Kidney epithelial cell (primary cell): ENCODE results near the gene CCDC187. TPM values are rescaled to one million over a fixed set of nuclear protein-coding genes. Genes with fewer than 3 reads are reported as not detected.

Source experiments
- DNase-seq: peaks from one replicate; pipeline ENCODE4 v3.0.0-alpha.2; 2010; ENCODE audit warnings: low read depth
- H3K27me3 ChIP-seq: 2 replicates; pipeline ENCODE4 v1.6.0; 2011; ENCODE audit warnings: low read length; ENCODE audit not compliant: control insufficient read depth, insufficient read depth
- H3K36me3 ChIP-seq: 2 replicates; pipeline ENCODE4 v1.5.1; 2011; ENCODE audit warnings: low read length; ENCODE audit not compliant: control insufficient read depth, insufficient read depth
- H3K4me3 ChIP-seq: 2 replicates; pipeline ENCODE4 v1.5.1; 2011; ENCODE audit warnings: low read depth, mild to moderate bottlenecking, control low read depth, low read length
- total RNA-seq: library from RNA; depleted of rRNA; stranded (reverse); fragments of >200 nt; gene quantifications from 2 replicates; pipeline ENCODE4 v1.2.3, GENCODE V29; 2015
- TF ChIP-seq, protein P1 (sequence below): IDR thresholded peaks from 2 replicates; pipeline ENCODE4 v1.5.1; 2011; ENCODE audit warnings: mild to moderate bottlenecking, moderate library complexity, low read length, control low read depth, inconsistent platforms; ENCODE audit not compliant: insufficient read depth, poor library complexity, severe bottlenecking

The CCDC187 gene
- total RNA-seq, 1 donor from 2014 or later = 0.04 TPM

DNA sequence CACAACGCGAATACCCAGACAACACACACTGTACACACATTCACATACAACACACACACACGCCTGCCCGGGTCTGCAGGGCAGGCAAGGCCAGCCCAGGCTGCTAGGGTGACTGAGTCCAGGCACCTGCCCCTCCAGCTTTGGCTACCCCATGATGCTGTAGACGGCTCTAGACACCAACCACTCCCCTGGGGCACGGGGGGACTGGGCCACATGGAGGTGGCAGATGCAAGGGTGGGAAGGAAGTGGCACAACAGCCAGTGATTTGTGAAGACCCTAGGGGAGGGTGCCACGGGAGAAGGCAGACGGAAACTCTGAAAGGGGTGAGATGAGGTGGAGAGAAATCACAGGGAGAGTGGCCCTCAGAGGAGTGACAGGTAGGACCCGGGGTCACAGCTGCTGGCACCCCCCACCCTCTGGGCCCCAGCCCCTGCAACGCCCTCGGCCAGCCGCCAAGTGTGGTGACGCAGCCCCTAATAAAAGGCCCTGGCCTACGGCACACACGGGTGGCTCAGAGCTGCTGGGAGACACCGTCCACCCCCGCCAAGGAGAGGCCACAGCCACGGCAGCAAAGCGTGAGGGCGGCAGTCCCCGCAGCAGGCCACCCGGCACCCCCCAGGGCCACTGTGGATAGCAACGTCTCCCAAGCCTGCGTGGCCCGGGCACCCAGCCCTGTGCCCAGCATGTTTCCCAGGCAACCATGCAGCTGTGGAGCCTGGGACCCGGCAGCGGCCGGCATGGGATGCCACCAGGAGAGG is 6.6 kb upstream of the CCDC187 start:
- H3K36me3 ChIP-seq = no peaks in the 10 kb centered on the region
- no peak for DNase-seq
- TF ChIP-seq, protein P1, sequence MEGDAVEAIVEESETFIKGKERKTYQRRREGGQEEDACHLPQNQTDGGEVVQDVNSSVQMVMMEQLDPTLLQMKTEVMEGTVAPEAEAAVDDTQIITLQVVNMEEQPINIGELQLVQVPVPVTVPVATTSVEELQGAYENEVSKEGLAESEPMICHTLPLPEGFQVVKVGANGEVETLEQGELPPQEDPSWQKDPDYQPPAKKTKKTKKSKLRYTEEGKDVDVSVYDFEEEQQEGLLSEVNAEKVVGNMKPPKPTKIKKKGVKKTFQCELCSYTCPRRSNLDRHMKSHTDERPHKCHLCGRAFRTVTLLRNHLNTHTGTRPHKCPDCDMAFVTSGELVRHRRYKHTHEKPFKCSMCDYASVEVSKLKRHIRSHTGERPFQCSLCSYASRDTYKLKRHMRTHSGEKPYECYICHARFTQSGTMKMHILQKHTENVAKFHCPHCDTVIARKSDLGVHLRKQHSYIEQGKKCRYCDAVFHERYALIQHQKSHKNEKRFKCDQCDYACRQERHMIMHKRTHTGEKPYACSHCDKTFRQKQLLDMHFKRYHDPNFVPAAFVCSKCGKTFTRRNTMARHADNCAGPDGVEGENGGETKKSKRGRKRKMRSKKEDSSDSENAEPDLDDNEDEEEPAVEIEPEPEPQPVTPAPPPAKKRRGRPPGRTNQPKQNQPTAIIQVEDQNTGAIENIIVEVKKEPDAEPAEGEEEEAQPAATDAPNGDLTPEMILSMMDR = no peak
- no peak overlapping the region for H3K4me3 ChIP-seq
- peaks cover 19% of the 10 kb centered on the region for H3K27me3 ChIP-seq

- no peak for DNase-seq
- TF ChIP-seq, protein P1 = no peak
- Histone ChIP-seq H3K36me3 (no peaks in the 10 kb centered on the region), H3K4me3 (no peak overlapping the region), H3K27me3 (peaks cover 19% of the 10 kb centered on the region)
Observed at GRCh38 chr9:136309806-136310220, 5.9 kb upstream of the CCDC187 start.

GRCh38 chr9:136309101-136309801 is 5.4 kb upstream of the CCDC187 start:
- TF ChIP-seq, protein P1 = no peak
- H3K27me3 ChIP-seq = peaks cover 19% of the 10 kb centered on the region
- H3K36me3 ChIP-seq = no peaks in the 10 kb centered on the region
- no peak overlapping the region for H3K4me3 ChIP-seq
- DNase-seq = no peak

DNA sequence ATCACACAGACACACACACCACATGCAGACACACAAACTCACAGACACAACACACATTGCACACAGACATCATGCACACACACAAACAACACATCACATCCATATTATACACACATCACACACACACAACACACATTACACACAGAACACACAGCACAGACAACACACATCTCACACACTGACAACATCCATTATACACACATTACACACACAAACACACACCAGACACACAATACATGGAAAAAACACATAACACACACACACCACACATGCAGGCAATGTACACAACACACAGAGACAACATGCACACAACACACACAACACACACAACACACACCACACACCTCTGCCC is 4.8 kb upstream of the CCDC187 start:
- TF ChIP-seq, protein P1 = no peak
- H3K4me3 ChIP-seq = no peak overlapping the region
- peaks cover 19% of the 10 kb centered on the region for H3K27me3 ChIP-seq
- no peaks in the 10 kb centered on the region for H3K36me3 ChIP-seq
- DNase-seq = no peak

- TF ChIP-seq, protein P1 = no peak
- DNase-seq = no peak
- H3K4me3 ChIP-seq = no peak overlapping the region
- H3K36me3 ChIP-seq = no peaks in the 10 kb centered on the region
- H3K27me3 ChIP-seq = peaks cover 19% of the 10 kb centered on the region
Observed at GRCh38 chr9:136308006-136308701, 4.3 kb upstream of the CCDC187 start.
